GM23338 (cell line): ENCODE data around the gene SLC39A10.

Experiments used
- CREB1 ChIP-seq: fragments of 250-450 bp; sonication (Bioruptor Pico); IDR thresholded peaks from 2 replicates; pipeline ENCODE4 v1.5.0; 2020; ENCODE audit warnings: low read depth, mild to moderate bottlenecking, moderate library complexity
- EZH2 ChIP-seq: fragments of 200-600 bp; sonication (generic); IDR thresholded peaks from one replicate; pipeline ENCODE4 v1.8.0; 2017; ENCODE audit warnings: antibody characterized with exemption, mild to moderate bottlenecking, low read depth; ENCODE audit not compliant: unreplicated experiment
- EZH2phosphoT487 ChIP-seq: fragments of 200-600 bp; sonication (generic); IDR thresholded peaks from one replicate; pipeline ENCODE4 v1.8.1; 2018; ENCODE audit warnings: antibody characterized with exemption; ENCODE audit not compliant: unreplicated experiment
- JUNB ChIP-seq: IDR thresholded peaks from one replicate; pipeline ENCODE4 v1.6.1; 2016; ENCODE audit warnings: antibody characterized with exemption; ENCODE audit not compliant: unreplicated experiment
- NANOG ChIP-seq: IDR thresholded peaks from 2 replicates; pipeline ENCODE4 v1.6.1; 2016; ENCODE audit warnings: antibody characterized with exemption, borderline replicate concordance
- POLR2AphosphoS5 ChIP-seq: IDR thresholded peaks from 2 replicates; pipeline ENCODE4 v1.6.1; 2016; ENCODE audit warnings: antibody characterized with exemption, low read depth
- STAT1 ChIP-seq: IDR thresholded peaks from one replicate; pipeline ENCODE4 v1.6.1; 2016; ENCODE audit warnings: antibody characterized with exemption; ENCODE audit not compliant: unreplicated experiment
- ZNF114 ChIP-seq: fragments of 250-450 bp; sonication (Bioruptor Pico); IDR thresholded peaks from 2 replicates; pipeline ENCODE4 v1.5.0; 2020; ENCODE audit warnings: mild to moderate bottlenecking, moderate library complexity
- ZNF331 ChIP-seq: fragments of 250-450 bp; sonication (Bioruptor Pico); IDR thresholded peaks from 2 replicates; pipeline ENCODE4 v1.5.0; 2020; ENCODE audit warnings: low read depth, mild to moderate bottlenecking, moderate library complexity
- TF ChIP-seq, protein P1 (sequence below), 2 experiments: fragments of 200-600 bp in 1 of 2; sonication (generic) in 1 of 2; conservative IDR thresholded peaks; 2 replicates each; pipeline versions ENCODE4 v1.5.1 to v1.6.1; 2016 to 2017; ENCODE audit warnings: antibody characterized with exemption in 2 of 2, low read depth in 2 of 2, mild to moderate bottlenecking in 2 of 2, moderate library complexity in 1 of 2
- TF ChIP-seq, protein P2 (sequence below): IDR thresholded peaks from one replicate; pipeline ENCODE4 v1.6.1; 2018; ENCODE audit warnings: antibody characterized with exemption; ENCODE audit not compliant: unreplicated experiment
- TF ChIP-seq, protein P3 (sequence below): IDR thresholded peaks from 2 replicates; pipeline ENCODE4 v1.6.1; 2016; ENCODE audit warnings: antibody characterized with exemption

DNA sequence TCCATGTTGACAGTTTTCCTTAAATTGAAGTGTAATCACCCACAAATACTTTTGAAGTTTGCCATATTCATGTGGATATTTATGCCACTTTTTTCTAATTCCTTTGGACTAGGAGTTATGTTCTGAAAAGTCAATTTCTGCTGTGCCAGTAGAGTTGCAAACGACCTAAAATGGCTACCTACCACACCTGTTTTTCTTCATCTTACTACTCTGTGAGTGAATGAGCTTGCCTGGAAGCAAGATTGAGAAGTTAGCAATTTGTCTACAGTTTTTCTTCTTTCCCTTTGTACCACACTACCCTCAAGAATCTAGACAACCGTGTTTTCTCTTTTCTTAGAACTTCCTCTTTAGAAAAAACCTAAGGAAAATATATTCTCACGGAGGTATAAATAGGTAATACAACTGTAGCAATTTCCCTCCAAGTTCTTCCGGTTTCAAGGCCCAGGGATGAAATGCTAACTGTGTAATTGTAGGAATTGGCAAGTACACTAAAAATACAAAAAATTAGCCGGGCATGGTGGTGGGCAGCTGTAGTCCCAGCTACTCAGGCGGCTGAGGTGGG is 7.3 kb upstream of the SLC39A10 start:
- TF ChIP-seq, protein P1, sequence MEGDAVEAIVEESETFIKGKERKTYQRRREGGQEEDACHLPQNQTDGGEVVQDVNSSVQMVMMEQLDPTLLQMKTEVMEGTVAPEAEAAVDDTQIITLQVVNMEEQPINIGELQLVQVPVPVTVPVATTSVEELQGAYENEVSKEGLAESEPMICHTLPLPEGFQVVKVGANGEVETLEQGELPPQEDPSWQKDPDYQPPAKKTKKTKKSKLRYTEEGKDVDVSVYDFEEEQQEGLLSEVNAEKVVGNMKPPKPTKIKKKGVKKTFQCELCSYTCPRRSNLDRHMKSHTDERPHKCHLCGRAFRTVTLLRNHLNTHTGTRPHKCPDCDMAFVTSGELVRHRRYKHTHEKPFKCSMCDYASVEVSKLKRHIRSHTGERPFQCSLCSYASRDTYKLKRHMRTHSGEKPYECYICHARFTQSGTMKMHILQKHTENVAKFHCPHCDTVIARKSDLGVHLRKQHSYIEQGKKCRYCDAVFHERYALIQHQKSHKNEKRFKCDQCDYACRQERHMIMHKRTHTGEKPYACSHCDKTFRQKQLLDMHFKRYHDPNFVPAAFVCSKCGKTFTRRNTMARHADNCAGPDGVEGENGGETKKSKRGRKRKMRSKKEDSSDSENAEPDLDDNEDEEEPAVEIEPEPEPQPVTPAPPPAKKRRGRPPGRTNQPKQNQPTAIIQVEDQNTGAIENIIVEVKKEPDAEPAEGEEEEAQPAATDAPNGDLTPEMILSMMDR (conservative IDR thresholded peaks at IDR 0.05; ENCODE audit: low read depth in 2 of 2): no peak
- TF ChIP-seq, protein P2, sequence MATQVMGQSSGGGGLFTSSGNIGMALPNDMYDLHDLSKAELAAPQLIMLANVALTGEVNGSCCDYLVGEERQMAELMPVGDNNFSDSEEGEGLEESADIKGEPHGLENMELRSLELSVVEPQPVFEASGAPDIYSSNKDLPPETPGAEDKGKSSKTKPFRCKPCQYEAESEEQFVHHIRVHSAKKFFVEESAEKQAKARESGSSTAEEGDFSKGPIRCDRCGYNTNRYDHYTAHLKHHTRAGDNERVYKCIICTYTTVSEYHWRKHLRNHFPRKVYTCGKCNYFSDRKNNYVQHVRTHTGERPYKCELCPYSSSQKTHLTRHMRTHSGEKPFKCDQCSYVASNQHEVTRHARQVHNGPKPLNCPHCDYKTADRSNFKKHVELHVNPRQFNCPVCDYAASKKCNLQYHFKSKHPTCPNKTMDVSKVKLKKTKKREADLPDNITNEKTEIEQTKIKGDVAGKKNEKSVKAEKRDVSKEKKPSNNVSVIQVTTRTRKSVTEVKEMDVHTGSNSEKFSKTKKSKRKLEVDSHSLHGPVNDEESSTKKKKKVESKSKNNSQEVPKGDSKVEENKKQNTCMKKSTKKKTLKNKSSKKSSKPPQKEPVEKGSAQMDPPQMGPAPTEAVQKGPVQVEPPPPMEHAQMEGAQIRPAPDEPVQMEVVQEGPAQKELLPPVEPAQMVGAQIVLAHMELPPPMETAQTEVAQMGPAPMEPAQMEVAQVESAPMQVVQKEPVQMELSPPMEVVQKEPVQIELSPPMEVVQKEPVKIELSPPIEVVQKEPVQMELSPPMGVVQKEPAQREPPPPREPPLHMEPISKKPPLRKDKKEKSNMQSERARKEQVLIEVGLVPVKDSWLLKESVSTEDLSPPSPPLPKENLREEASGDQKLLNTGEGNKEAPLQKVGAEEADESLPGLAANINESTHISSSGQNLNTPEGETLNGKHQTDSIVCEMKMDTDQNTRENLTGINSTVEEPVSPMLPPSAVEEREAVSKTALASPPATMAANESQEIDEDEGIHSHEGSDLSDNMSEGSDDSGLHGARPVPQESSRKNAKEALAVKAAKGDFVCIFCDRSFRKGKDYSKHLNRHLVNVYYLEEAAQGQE: no peak
- TF ChIP-seq CREB1 (no peak), JUNB (no peak), POLR2AphosphoS5 (no peak), EZH2 (no peak), EZH2phosphoT487 (no peak), ZNF331 (CRISPR knock-in tag) (no peak), ZNF114 (CRISPR knock-in tag) (no peak), NANOG (no peak), STAT1 (no peak)
- TF ChIP-seq, protein P3, sequence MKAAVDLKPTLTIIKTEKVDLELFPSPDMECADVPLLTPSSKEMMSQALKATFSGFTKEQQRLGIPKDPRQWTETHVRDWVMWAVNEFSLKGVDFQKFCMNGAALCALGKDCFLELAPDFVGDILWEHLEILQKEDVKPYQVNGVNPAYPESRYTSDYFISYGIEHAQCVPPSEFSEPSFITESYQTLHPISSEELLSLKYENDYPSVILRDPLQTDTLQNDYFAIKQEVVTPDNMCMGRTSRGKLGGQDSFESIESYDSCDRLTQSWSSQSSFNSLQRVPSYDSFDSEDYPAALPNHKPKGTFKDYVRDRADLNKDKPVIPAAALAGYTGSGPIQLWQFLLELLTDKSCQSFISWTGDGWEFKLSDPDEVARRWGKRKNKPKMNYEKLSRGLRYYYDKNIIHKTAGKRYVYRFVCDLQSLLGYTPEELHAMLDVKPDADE: no peak
